Activated B cell treated with CpG ODN at 0.5 μM for 24 hours (primary cell): ENCODE measurements around the gene PLEKHA5. TPM values are rescaled to one million over a fixed set of nuclear protein-coding genes. Genes with fewer than 3 reads are reported as not detected.
"Not testable (repeated sequence)": the region's sequence is repeated elsewhere in the genome, so short reads cannot be mapped to it uniquely, and the experiment has no call there.

ENCODE experiments used
- ATAC-seq: fragments of 200-7000 bp; cut with Tn5 transposase; one replicate; pipeline ENCODE4 v1.10.0; 2021; ENCODE audit warnings: low read depth, mild to moderate bottlenecking, moderate library complexity
- CTCF ChIA-PET: fragments of 350-600 bp; sonication (Branson Sonifier 250); formaldehyde crosslinking; loops from one replicate; lab custom pipeline; 2021; ENCODE audit warnings: antibody characterized with exemption; lab: Charles Lee
- POLR2A ChIA-PET: fragments of 350-600 bp; sonication (Branson Sonifier 250); formaldehyde crosslinking; loops from one replicate; lab custom pipeline; 2021; ENCODE audit warnings: antibody characterized with exemption; lab: Charles Lee
- DNase-seq: peaks from one replicate; pipeline ENCODE4 v3.0.0; 2022
- H3K27ac Mint-ChIP-seq: one replicate; pipeline ENCODE4 v1.8.0; 2020; ENCODE audit warnings: mixed read lengths
- H3K27me3 Mint-ChIP-seq: one replicate; pipeline ENCODE4 v1.8.0; 2021; ENCODE audit warnings: mixed read lengths
- H3K36me3 Mint-ChIP-seq: one replicate; pipeline ENCODE4 v1.8.0; 2021; ENCODE audit warnings: low read depth, mixed read lengths
- H3K4me1 Mint-ChIP-seq: one replicate; pipeline ENCODE4 v1.8.0; 2021; ENCODE audit warnings: mixed read lengths
- H3K4me3 Mint-ChIP-seq: one replicate; pipeline ENCODE4 v1.8.0; 2020; ENCODE audit warnings: mild to moderate bottlenecking, mixed read lengths
- H3K9me3 Mint-ChIP-seq: one replicate; pipeline ENCODE4 v1.8.0; 2020; ENCODE audit warnings: mixed read lengths
- CTCF ChIP-seq: fragments of 200-600 bp; IDR thresholded peaks from one replicate; pipeline ENCODE4 v1.8.0; 2022; ENCODE audit warnings: antibody characterized with exemption, mild to moderate bottlenecking
- intact Hi-C: fragments of 100-400 bp; cut with micrococcal nuclease; formaldehyde crosslinking; loops from one replicate; pipeline ENCODE4 v1.15.1; 2024
- total RNA-seq: library from RNA; stranded (reverse); gene quantifications from 2 replicates; pipeline ENCODE4 v1.2.3, GENCODE V29; 2022

The PLEKHA5 gene
- total RNA-seq, 1 donor from 2014 or later, result 0.11 TPM

DNA sequence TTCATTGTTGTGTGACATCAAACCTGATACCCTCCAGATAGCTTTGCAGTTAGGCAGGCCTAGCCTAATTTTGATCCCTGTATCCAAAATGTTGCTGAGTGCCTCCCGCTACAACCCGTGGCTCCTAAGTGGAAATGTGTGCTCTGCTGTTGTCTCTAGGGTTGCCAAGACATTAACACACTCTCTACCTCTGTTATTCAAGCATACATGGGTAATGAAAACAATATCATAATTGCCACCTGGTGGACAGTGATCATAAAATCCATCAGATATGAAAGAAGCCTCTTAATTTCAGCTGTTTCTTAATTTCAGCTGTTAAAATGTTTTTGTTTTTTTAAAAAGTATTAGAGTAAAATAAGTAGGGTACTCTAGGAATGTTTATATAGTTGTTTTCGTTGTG, 93.5 kb downstream of the PLEKHA5 start:
- POLR2A ChIA-PET, result no interaction called here
- H3K27me3 Mint-ChIP-seq, result no peaks in the 10 kb centered on the region
- no peak for TF ChIP-seq CTCF
- H3K36me3 Mint-ChIP-seq, result no peaks in the 10 kb centered on the region
- DNase-seq, result no peak
- H3K9me3 Mint-ChIP-seq, result no peaks in the 10 kb centered on the region
- no peak overlapping the region for H3K27ac Mint-ChIP-seq
- CTCF ChIA-PET, result interaction anchor here (0.6 kb wide), 1 partner anchor 1335 kb away, joined by 3 read pairs; no protein-coding TSS in a partner anchor
- H3K4me1 Mint-ChIP-seq, result no peaks in the 10 kb centered on the region
- H3K4me3 Mint-ChIP-seq, result no peak overlapping the region
- intact Hi-C loops, result no loop called here
- ATAC-seq, result no peak

DNA sequence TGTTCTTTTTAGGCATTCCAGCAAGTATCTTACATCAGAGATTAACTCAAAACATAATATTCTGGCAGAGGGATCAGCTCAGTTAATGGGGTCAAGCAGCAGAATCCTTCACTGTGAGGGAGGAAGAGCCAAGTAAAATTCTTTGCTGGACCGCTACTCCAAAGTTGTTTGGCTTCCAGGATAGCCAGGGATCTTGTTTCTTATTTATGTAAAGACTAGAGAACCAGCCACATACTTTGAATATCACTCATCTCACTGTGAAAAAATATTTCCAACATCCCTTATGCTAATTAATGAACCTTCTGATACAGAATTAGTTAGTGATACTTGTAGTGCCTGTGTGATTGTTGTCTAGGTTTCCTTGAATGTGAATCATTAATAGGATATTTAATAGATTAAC, 94.2 kb downstream of the PLEKHA5 start:
- no peaks in the 10 kb centered on the region for H3K9me3 Mint-ChIP-seq
- H3K4me1 Mint-ChIP-seq, result no peaks in the 10 kb centered on the region
- H3K4me3 Mint-ChIP-seq, result no peak overlapping the region
- no peak overlapping the region for H3K27ac Mint-ChIP-seq
- ATAC-seq (no peak), DNase-seq (no peak)
- no peaks in the 10 kb centered on the region for H3K36me3 Mint-ChIP-seq
- ChIA-PET CTCF (no interaction called here), POLR2A (no interaction called here)
- intact Hi-C loops, result no loop called here
- no peaks in the 10 kb centered on the region for H3K27me3 Mint-ChIP-seq
- TF ChIP-seq CTCF, result no peak

- no peaks in the 10 kb centered on the region for H3K36me3 Mint-ChIP-seq
- H3K27me3 Mint-ChIP-seq, result no peaks in the 10 kb centered on the region
- no peaks in the 10 kb centered on the region for H3K9me3 Mint-ChIP-seq
- no peak overlapping the region for H3K27ac Mint-ChIP-seq
- H3K4me3 Mint-ChIP-seq, result no peak overlapping the region
- intact Hi-C loops, result no loop called here
- CTCF ChIA-PET, result no interaction called here
- POLR2A ChIA-PET, result no interaction called here
- DNase-seq (no peak), ATAC-seq (no peak)
- H3K4me1 Mint-ChIP-seq, result no peaks in the 10 kb centered on the region
- no peak for TF ChIP-seq CTCF
These were observed 95.2 kb downstream of the PLEKHA5 start for GRCh38 chr12:19224746-19225145.

- intact Hi-C loops, result no loop called here
- Mint-ChIP-seq H3K36me3 (no peaks in the 10 kb centered on the region), H3K9me3 (no peaks in the 10 kb centered on the region), H3K27ac (no peak overlapping the region), H3K4me1 (no peaks in the 10 kb centered on the region), H3K4me3 (no peak overlapping the region), H3K27me3 (no peaks in the 10 kb centered on the region)
- ChIA-PET POLR2A (no interaction called here), CTCF (no interaction called here)
- DNase-seq, result no peak
- TF ChIP-seq CTCF, result no peak
- no peak for ATAC-seq
These were observed 97.8 kb downstream of the PLEKHA5 start for GRCh38 chr12:19227190-19227879.

GRCh38 chr12:19227880-19228210, 98.3 kb downstream of the PLEKHA5 start:
- Mint-ChIP-seq H3K27ac (no peak overlapping the region), H3K9me3 (no peaks in the 10 kb centered on the region), H3K36me3 (no peaks in the 10 kb centered on the region), H3K4me1 (no peaks in the 10 kb centered on the region), H3K27me3 (no peaks in the 10 kb centered on the region), H3K4me3 (no peak overlapping the region)
- ChIA-PET POLR2A (no interaction called here), CTCF (no interaction called here)
- TF ChIP-seq CTCF, result no peak
- intact Hi-C loops, result no loop called here
- ATAC-seq (no peak), DNase-seq (no peak)

GRCh38 chr12:19229021-19229420, 99.5 kb downstream of the PLEKHA5 start:
- H3K27ac Mint-ChIP-seq, H3K27me3 Mint-ChIP-seq, H3K4me1 Mint-ChIP-seq, POLR2A ChIA-PET, ATAC-seq, H3K4me3 Mint-ChIP-seq, H3K9me3 Mint-ChIP-seq, CTCF ChIA-PET, H3K36me3 Mint-ChIP-seq, DNase-seq, intact Hi-C loops: not testable (repeated sequence)
